HCEC 1CT (cell line): Measurements from ENCODE around the gene PRR23A.

Experiments
- DNase-seq: peaks from one replicate; pipeline ENCODE4 v3.0.0-alpha.2; 2017

The PRR23A gene

GRCh38 chr3:138971766-138972320 is 34.2 kb downstream of the PRR23A start:
- no peak for DNase-seq

GRCh38 chr3:138964923-138965322 is 41.1 kb downstream of the PRR23A start:
- no peak for DNase-seq

GRCh38 chr3:138964264-138964663 is 41.8 kb downstream of the PRR23A start:
- no peak for DNase-seq

GRCh38 chr3:138962854-138963560 is 43.1 kb downstream of the PRR23A start:
- no peak for DNase-seq

GRCh38 chr3:138960417-138960852 is 45.6 kb downstream of the PRR23A start:
- no peak for DNase-seq
